Mesothelial cell of epicardium (in vitro differentiated cells): ENCODE data around the gene PACRG. TPM values are rescaled to one million over a fixed set of nuclear protein-coding genes. Genes with fewer than 3 reads are reported as not detected.

Experiments
- DNase-seq, 2 experiments: peaks; one replicate each; pipeline ENCODE4 v3.0.0; 2021; ENCODE audit warnings: low spot score in 2 of 2; ENCODE audit not compliant: unreplicated experiment in 2 of 2
- H3K27ac Mint-ChIP-seq: 2 replicates; pipeline ENCODE4 v1.8.0; 2021; ENCODE audit warnings: mixed read lengths
- H3K27me3 Mint-ChIP-seq: 2 replicates; pipeline ENCODE4 v1.8.0; 2021; ENCODE audit warnings: low read depth, mixed read lengths
- H3K36me3 Mint-ChIP-seq: 2 replicates; pipeline ENCODE4 v1.8.0; 2021; ENCODE audit warnings: mixed read lengths
- H3K4me1 Mint-ChIP-seq: 2 replicates; pipeline ENCODE4 v1.8.0; 2021; ENCODE audit warnings: mixed read lengths
- H3K4me3 Mint-ChIP-seq: 2 replicates; pipeline ENCODE4 v1.8.0; 2021; ENCODE audit warnings: mild to moderate bottlenecking, moderate library complexity, mixed read lengths
- H3K9me3 Mint-ChIP-seq: 2 replicates; pipeline ENCODE4 v1.8.0; 2021; ENCODE audit warnings: mixed read lengths
- total RNA-seq: library from RNA; stranded (reverse); gene quantifications from 3 replicates; pipeline ENCODE4 v1.2.1, GENCODE V29; 2021
- TF ChIP-seq, protein P1 (sequence below): fragments of 200-600 bp; sonication (generic); IDR thresholded peaks from one replicate; pipeline ENCODE4 v1.5.0; 2021; ENCODE audit warnings: antibody characterized with exemption; ENCODE audit not compliant: unreplicated experiment

Gene PACRG
- total RNA-seq, 1 donor from 2014 or later, result 1.6 TPM

DNA sequence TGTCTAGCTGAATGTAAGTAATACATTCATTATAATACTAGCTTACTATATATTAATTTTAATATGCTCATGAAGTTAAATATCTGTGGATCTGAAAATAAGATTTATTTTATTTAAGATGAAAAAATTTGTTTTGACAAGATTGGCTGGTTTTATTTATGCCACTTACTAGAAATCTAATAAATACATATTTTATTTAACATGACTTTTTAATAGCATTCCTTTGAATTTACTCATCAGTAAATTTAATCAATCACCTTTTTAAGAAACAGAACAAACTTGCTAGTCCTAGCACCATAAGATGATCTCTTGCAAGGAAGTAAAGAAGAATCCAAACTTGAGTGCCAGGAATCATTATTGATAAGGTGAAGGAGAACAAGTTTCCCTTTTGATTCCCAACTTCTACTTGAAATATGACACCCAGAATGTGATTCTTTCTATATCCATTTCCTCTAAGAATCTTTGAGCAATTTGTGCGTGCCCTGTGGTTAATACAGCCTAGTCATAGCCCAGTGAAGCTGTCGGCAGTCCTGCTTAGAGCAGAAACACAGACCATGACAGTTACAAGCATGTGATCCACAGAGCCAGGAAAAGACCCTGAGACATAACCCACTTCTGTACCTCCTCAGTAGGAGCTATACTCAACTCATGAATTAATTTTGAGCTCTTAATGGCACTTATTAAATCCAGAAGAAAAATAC is 404.4 kb downstream of the PACRG start:
- peaks cover 3% of the 10 kb centered on the region for H3K27me3 Mint-ChIP-seq
- TF ChIP-seq, protein P1, sequence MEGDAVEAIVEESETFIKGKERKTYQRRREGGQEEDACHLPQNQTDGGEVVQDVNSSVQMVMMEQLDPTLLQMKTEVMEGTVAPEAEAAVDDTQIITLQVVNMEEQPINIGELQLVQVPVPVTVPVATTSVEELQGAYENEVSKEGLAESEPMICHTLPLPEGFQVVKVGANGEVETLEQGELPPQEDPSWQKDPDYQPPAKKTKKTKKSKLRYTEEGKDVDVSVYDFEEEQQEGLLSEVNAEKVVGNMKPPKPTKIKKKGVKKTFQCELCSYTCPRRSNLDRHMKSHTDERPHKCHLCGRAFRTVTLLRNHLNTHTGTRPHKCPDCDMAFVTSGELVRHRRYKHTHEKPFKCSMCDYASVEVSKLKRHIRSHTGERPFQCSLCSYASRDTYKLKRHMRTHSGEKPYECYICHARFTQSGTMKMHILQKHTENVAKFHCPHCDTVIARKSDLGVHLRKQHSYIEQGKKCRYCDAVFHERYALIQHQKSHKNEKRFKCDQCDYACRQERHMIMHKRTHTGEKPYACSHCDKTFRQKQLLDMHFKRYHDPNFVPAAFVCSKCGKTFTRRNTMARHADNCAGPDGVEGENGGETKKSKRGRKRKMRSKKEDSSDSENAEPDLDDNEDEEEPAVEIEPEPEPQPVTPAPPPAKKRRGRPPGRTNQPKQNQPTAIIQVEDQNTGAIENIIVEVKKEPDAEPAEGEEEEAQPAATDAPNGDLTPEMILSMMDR, result no peak
- DNase-seq, result no peak

DNA sequence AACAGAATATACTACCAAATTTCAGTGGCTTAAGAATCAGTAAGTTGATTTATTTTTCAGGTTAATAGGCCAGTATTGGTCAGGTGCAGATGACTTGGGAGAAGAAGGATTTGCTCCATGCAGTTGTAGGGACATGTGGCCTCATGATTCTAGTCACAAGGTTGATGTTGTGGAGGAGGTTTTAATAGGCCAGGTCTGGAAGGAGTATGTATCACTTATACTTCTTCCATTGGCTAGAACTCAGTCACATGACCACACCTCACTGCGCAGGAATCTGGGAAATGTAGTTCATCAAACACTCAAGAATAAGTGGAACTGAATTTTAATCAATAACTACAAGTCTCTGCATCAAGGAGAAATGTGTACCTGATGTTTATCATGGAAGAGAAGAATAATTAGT is 405.2 kb downstream of the PACRG start:
- TF ChIP-seq, protein P1, result no peak
- H3K36me3 Mint-ChIP-seq, result no peaks in the 10 kb centered on the region
- no peak for DNase-seq
- no peak overlapping the region for H3K27ac Mint-ChIP-seq
- H3K9me3 Mint-ChIP-seq, result no peaks in the 10 kb centered on the region
- H3K27me3 Mint-ChIP-seq, result peaks cover 3% of the 10 kb centered on the region
- no peak overlapping the region for H3K4me3 Mint-ChIP-seq
- no peaks in the 10 kb centered on the region for H3K4me1 Mint-ChIP-seq

More for the DNA sequence above, 404.4 kb downstream of the PACRG start:
- no peaks in the 10 kb centered on the region for H3K36me3 Mint-ChIP-seq
- no peak overlapping the region for H3K27ac Mint-ChIP-seq
- no peaks in the 10 kb centered on the region for H3K9me3 Mint-ChIP-seq
- H3K4me1 Mint-ChIP-seq, result no peaks in the 10 kb centered on the region
- H3K4me3 Mint-ChIP-seq, result no peak overlapping the region

DNA sequence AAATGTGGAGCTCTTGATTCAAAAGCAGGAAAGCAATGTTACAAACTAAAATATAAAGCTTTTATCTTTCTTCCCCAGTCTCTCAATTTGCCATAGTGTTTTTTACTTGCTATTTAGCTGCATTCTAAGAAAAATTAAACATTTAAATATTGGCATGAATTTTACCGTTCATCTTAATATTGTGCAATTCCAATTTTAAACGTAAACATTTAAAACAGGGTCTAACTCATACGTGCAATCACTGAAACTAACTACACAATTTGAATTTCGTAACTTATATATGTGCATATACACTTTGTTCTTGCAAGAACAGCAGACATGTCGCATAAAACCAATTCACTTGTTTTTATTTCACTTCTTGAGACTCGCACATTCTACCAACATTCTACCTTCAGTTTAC is 405.9 kb downstream of the PACRG start:
- H3K4me3 Mint-ChIP-seq, result no peak overlapping the region
- peaks cover 3% of the 10 kb centered on the region for H3K27me3 Mint-ChIP-seq
- TF ChIP-seq, protein P1, result no peak
- H3K27ac Mint-ChIP-seq, result no peak overlapping the region
- no peak for DNase-seq
- peaks cover 1% of the 10 kb centered on the region for H3K9me3 Mint-ChIP-seq
- no peaks in the 10 kb centered on the region for H3K36me3 Mint-ChIP-seq
- no peaks in the 10 kb centered on the region for H3K4me1 Mint-ChIP-seq

DNA sequence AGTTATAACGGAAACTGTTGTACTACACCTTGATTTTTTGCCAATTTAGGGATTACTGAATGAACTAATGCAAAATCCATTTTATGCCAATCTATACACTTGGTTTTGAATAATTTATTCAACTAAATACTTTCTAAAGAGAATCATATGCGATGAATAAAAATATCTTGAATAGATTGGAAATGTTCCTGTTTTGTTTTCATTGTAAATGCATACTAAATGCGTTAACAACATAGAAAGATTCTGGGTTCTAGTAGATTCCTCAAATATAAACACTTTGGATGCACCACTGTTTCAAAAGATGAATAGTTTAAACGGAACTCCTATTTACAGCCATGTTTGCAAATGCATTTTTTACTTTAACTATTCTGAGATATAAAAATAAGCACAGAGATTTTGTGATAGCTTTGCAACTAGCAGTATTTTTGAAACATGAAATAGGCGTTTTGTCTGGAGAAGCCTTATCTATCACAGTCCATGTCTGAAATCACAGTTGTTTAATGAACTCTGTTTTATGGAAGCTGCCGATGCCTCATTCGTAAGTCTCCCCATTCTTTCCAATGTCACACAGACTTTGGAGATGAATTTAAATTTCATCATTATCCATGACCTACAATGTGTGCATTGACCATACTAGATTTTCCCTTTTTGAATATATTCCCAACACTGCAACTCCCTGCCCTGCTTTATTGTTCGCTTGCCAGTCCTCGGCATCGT is 409.1 kb downstream of the PACRG start:
- TF ChIP-seq, protein P1, result no peak
- Mint-ChIP-seq H3K27ac (no peak overlapping the region), H3K27me3 (peaks cover 3% of the 10 kb centered on the region), H3K9me3 (peaks cover 10% of the 10 kb centered on the region), H3K4me1 (no peaks in the 10 kb centered on the region), H3K4me3 (no peak overlapping the region), H3K36me3 (no peaks in the 10 kb centered on the region)
- DNase-seq, result no peak

DNA sequence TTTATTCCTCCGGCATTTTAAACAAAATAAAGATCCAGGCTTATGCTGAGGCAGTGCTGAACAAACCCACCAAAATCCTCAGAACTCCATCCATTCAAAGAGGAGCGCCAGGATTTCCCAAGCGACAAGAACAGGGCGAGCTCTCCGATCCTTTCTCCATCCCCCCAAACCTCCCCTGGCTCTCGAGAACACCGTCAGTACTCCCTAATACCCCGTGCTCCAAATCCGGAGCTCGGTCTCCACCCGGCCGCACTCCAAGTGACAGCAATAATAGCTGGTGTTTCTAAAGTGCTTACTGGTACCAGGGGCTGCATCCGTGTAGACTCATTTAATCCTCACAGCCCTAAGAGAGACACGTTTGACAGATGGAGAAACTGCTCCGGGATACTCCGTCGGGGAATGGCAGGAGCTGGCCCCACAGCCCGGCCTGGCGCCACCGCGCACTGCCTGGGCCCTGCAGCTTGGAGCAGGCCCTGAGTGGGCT is 409.7 kb downstream of the PACRG start:
- DNase-seq, result no peak
- no peaks in the 10 kb centered on the region for H3K4me1 Mint-ChIP-seq
- peaks cover 3% of the 10 kb centered on the region for H3K27me3 Mint-ChIP-seq

More for the DNA sequence above, 409.7 kb downstream of the PACRG start:
- Mint-ChIP-seq H3K36me3 (no peaks in the 10 kb centered on the region), H3K27ac (no peak overlapping the region), H3K4me3 (no peak overlapping the region), H3K9me3 (peaks cover 10% of the 10 kb centered on the region)
- TF ChIP-seq, protein P1, result no peak
